Body of pancreas (tissue), 4 donors: ENCODE measurements around the gene ALPG. TPM values are rescaled to one million over a fixed set of nuclear protein-coding genes. Genes with fewer than 3 reads are reported as not detected.
"Not testable (repeated sequence)": the region's sequence is repeated elsewhere in the genome, so short reads cannot be mapped to it uniquely, and the experiment has no call there.

ENCODE experiments used
- ATAC-seq: fragments of 150-250 bp; one replicate; pipeline ENCODE4 v1.9.1; 2016
- DNase-seq, 4 donors: peaks; one replicate each; pipeline ENCODE4 v3.0.0-alpha.2; 2019
- H3K27ac ChIP-seq, 4 donors: fragments of 200-600 bp; sonication (generic); 1 replicate in 3 of 4; 2 replicates in 1 of 4; pipeline versions ENCODE4 v1.5.1 to v1.6.1; 2016 to 2019; ENCODE audit warnings: mild to moderate bottlenecking in 1 of 4, mixed read lengths in 1 of 4, moderate library complexity in 1 of 4
- H3K27me3 ChIP-seq, 2 donors: fragments of 200-600 bp; sonication (generic); one replicate each; pipeline ENCODE4 v1.6.0; 2016; ENCODE audit warnings: mild to moderate bottlenecking in 1 of 2
- H3K36me3 ChIP-seq, 2 donors: fragments of 200-600 bp; sonication (generic); replicated peaks in 1 of 2; 2 replicates each; pipeline ENCODE4 v1.5.1; 2016; ENCODE audit warnings: low read depth in 2 of 2; ENCODE audit not compliant: insufficient read depth in 1 of 2
- H3K4me1 ChIP-seq: fragments of 200-600 bp; sonication (generic); one replicate; pipeline ENCODE4 v1.6.0; 2016
- H3K4me3 ChIP-seq, 2 donors: fragments of 200-600 bp; sonication (generic); 1 replicate in 1 of 2; 2 replicates in 1 of 2; pipeline ENCODE4 v1.5.1; 2016 to 2019
- H3K9me3 ChIP-seq, 3 donors: fragments of 200-600 bp; sonication (generic); 1 replicate in 2 of 3; 2 replicates in 1 of 3; pipeline ENCODE4 v1.5.1; 2016
- POLR2A ChIP-seq, 3 donors: fragments of 450-650 bp; IDR thresholded peaks; one replicate each; pipeline ENCODE4 v1.6.1; 2016; ENCODE audit warnings: antibody characterized with exemption in 3 of 3, mild to moderate bottlenecking in 2 of 3
- WGBS, 2 donors: methylation state at CpG; one replicate each; pipeline ENCODE4 v1.1.5; 2017; 5-methylcytosine and 5-hydroxymethylcytosine counted together
- intact Hi-C: fragments of 100-400 bp; cut with DNase I; formaldehyde crosslinking; loops from one replicate; pipeline ENCODE4 v1.15.1; 2023
- total RNA-seq, 2 donors: library from RNA; depleted of rRNA; stranded (reverse); fragments of >200 nt; gene quantifications; one replicate each; pipeline ENCODE4 v1.1.0, GENCODE V29; 2016
- TF ChIP-seq, protein P1 (sequence below), 7 experiments: fragments of 450-650 bp in 4 of 7; fragments of 200-600 bp in 3 of 7; sonication (generic) in 3 of 7; IDR thresholded peaks; one replicate each; pipeline ENCODE4 v1.5.1; 2016 to 2019; ENCODE audit warnings: antibody characterized with exemption in 7 of 7

Gene ALPG
- total RNA-seq, 2 donors from 2014 or later: not detected

DNA sequence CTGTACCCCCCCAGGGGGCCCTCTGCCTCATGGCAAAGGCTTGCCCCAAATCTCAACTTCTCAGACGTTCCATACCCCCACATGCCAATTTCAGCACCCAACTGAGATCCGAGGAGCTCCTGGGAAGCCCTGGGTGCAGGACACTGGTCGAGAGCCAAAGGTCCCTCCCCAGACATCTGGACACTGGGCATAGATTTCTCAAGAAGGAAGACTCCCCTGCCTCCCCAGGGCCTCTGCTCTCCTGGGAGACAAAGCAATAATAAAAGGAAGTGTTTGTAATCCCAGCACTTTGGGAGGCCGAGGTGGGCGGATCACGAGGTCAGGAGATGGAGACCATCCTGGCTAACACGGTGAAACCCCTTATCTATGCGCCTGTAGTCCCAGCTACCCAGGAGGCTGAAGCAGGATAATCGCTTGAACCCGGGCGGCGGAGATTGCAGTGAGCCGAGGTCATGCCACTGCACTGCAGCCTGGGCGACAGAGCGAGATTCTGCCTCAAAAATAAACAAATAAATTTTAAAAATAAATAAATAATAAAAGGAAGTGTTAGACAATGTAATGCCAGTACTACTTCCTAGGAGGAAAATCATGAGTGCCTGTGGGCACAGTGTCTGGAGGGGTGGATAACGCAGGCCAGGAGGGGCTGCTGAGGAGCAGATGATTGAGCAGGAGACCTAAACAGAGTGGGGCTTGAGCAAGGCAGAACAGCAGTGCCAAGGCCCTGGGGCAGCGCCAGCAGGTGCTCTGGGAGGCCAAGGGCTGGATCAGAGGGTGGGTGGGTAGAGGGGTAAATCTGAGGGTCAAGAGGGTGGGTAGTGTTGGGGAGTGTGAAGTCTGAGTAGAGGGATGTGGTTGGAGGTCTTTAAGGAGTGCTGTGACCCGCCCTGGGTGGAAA is 24.1 kb upstream of the ALPG start:
- H3K27me3 ChIP-seq: peaks cover 2 to 16% of the 10 kb centered on the region in 2 donors
- peaks cover 13% of the 10 kb centered on the region for H3K4me1 ChIP-seq
- no peaks in the 10 kb centered on the region for H3K9me3 ChIP-seq
- 41% methylated on average over 14 to 18 of the region's 18 CpGs for WGBS, 2 donors
- no peak for TF ChIP-seq POLR2A (IDR thresholded peaks at IDR 0.05)
- TF ChIP-seq, protein P1, sequence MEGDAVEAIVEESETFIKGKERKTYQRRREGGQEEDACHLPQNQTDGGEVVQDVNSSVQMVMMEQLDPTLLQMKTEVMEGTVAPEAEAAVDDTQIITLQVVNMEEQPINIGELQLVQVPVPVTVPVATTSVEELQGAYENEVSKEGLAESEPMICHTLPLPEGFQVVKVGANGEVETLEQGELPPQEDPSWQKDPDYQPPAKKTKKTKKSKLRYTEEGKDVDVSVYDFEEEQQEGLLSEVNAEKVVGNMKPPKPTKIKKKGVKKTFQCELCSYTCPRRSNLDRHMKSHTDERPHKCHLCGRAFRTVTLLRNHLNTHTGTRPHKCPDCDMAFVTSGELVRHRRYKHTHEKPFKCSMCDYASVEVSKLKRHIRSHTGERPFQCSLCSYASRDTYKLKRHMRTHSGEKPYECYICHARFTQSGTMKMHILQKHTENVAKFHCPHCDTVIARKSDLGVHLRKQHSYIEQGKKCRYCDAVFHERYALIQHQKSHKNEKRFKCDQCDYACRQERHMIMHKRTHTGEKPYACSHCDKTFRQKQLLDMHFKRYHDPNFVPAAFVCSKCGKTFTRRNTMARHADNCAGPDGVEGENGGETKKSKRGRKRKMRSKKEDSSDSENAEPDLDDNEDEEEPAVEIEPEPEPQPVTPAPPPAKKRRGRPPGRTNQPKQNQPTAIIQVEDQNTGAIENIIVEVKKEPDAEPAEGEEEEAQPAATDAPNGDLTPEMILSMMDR (IDR thresholded peaks at IDR 0.05): no peak
- H3K36me3 ChIP-seq: no peaks in the 10 kb centered on the region
- ATAC-seq: no peak
- no peak for DNase-seq
- H3K4me3 ChIP-seq: no peak overlapping the region
- intact Hi-C loops: no loop called here
- no peak overlapping the region for H3K27ac ChIP-seq

DNA sequence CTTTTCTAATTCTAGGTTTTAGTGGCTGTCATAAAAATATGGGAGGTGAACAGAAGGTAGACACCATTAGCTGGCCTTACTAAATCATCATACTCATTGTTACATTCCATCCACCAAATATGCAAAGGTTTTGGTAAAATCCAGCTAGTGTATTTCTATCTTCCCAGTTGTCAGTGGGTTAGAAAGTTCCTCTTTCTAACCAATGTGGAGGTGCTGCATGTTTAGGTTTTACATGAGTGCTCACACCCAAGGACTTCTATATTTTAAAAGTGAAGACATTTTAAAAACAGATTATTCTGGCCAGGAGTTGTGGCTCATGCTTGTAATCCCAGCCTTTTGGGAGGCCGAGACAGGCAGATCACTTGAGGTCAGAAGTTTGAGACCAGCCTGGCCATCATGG is 22.2 kb upstream of the ALPG start:
- WGBS, 2 donors: 79 to 89% methylated on average over 1 of the region's 1 CpG
- no peak for ATAC-seq
- Histone ChIP-seq H3K27ac (no peak overlapping the region), H3K4me3 (no peak overlapping the region), H3K4me1 (peaks cover 22% of the 10 kb centered on the region), H3K36me3 (no peaks in the 10 kb centered on the region), H3K9me3 (no peaks in the 10 kb centered on the region), H3K27me3 (peaks cover 2 to 28% of the 10 kb centered on the region in 2 donors)
- TF ChIP-seq, protein P1 (IDR thresholded peaks at IDR 0.05): no peak
- no peak for TF ChIP-seq POLR2A (IDR thresholded peaks at IDR 0.05)
- intact Hi-C loops: no loop called here
- DNase-seq: no peak

DNA sequence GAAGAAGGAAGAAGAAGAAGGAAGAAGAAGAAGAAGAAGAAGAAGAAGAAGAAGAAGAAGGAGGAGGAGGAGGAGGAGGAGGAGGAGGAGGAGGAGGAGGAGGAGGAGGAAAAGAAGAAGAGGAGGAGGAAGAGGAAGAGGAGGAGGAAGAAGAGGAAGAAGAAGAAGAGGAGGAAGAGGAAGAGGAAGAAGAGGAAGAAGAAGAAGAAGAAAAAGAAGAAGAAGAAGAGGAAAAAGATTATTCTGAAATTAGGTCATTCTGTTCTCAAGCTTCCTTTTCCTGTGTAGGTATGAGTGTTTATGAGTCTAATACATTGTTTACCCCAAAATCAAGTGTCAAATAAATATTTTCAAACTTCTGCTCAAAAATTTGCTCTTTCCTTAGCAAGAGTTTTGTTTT is 21.6 kb upstream of the ALPG start:
- H3K36me3 ChIP-seq, ATAC-seq, intact Hi-C loops, H3K27ac ChIP-seq, H3K4me3 ChIP-seq, DNase-seq, H3K9me3 ChIP-seq: not testable (repeated sequence)
- H3K4me1 ChIP-seq: peaks cover 22% of the 10 kb centered on the region
- H3K27me3 ChIP-seq: peaks cover 2 to 28% of the 10 kb centered on the region in 2 donors

DNA sequence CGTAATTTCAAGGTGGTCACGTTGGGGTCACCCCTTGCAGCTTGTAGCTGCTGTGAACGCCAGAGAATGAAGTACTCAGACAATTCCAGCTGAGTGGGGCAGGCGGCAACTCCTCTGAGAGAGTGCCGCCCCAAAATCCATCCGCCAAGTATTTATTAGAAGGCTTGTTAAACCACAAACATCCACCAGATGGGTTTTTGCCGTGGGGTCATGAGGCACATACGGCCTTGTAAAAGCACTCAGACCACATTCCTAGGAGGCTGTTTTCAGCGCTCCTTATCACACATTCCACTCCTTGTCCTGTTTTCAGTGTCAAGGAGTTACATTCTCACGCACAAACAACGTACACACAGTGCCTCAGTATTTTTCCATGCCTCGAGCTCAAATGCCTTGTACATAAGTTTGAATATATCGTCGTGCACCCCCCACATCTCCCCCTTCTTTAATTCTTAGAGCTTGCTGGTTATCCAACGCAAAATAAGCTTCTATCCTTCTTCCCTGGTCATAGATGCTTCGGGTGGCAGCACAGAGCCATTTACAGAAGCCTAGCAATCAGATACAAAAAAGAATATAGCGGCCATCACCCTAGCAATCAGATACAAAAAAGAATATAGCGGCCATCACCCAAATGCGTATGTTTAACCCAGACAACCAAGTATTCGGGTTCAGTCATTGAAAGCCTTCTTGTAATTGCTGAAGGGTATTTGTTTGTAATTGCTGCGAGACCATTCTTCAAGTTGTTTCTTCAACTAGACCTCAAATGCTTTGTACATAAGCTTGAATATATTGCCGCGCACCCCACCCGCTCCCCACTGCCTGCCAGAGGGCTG is 20.8 kb upstream of the ALPG start:
- peaks cover 2 to 28% of the 10 kb centered on the region in 2 donors for H3K27me3 ChIP-seq
- H3K4me1 ChIP-seq: peaks cover 22% of the 10 kb centered on the region
- intact Hi-C loops: no loop called here
- DNase-seq (no peak), ATAC-seq (no peak)
- H3K36me3 ChIP-seq: no peaks in the 10 kb centered on the region
- H3K27ac ChIP-seq: no peak overlapping the region
- TF ChIP-seq, protein P1 (IDR thresholded peaks at IDR 0.05): no peak
- no peak for TF ChIP-seq POLR2A (IDR thresholded peaks at IDR 0.05)
- WGBS, 2 donors: 12% methylated on average over 24 of the region's 24 CpGs
- no peak overlapping the region for H3K4me3 ChIP-seq
- no peaks in the 10 kb centered on the region for H3K9me3 ChIP-seq

DNA sequence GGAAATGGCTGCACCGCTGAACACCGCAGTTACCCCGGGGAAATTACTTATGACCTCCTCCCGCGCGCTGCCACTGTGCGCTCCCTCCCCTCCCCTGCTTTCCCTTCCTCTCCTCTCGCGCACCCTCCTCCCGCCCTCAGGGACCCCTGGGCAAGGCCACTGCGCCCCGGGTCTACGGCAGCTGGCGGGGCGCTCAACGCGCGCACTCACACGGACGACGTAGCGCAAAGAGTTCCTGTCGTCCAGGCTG is 20.2 kb upstream of the ALPG start:
- DNase-seq (no peak), ATAC-seq (no peak)
- TF ChIP-seq, protein P1 (IDR thresholded peaks at IDR 0.05): no peak
- no peak for TF ChIP-seq POLR2A (IDR thresholded peaks at IDR 0.05)
- intact Hi-C loops: no loop called here
- Histone ChIP-seq H3K27ac (no peak overlapping the region), H3K4me3 (no peak overlapping the region), H3K36me3 (no peaks in the 10 kb centered on the region), H3K9me3 (no peaks in the 10 kb centered on the region), H3K4me1 (peaks cover 22% of the 10 kb centered on the region), H3K27me3 (peaks cover 2 to 28% of the 10 kb centered on the region in 2 donors)
- WGBS, 2 donors: 7 to 34% methylated on average over 23 of the region's 23 CpGs
